Measurements from ENCODE around the gene AFAP1. TPM values are rescaled to one million over a fixed set of nuclear protein-coding genes. Genes with fewer than 3 reads are reported as not detected.

Gene AFAP1
- total RNA-seq, 4 donors from 2014 or later, result 4.4 to 16.6 (median 10.7) TPM

GRCh38 chr4:7710576-7711306 is 228.9 kb downstream of the AFAP1 start:
- 81 to 85% methylated on average over 6 of the region's 21 CpGs for WGBS, 2 donors
- DNase-seq, result no peak
- Histone ChIP-seq H3K36me3 (no peaks in the 10 kb centered on the region), H3K27me3 (no peaks in the 10 kb centered on the region), H3K27ac (no peak overlapping the region), H3K9me3 (no peaks in the 10 kb centered on the region), H3K4me3 (no peak overlapping the region), H3K4me1 (no peaks in the 10 kb centered on the region)
- intact Hi-C loops (cut with DNase I), result no loop called here
- TF ChIP-seq CTCF (IDR thresholded peaks at IDR 0.05), result no peak
- TF ChIP-seq POLR2A (IDR thresholded peaks at IDR 0.05), result no peak

GRCh38 chr4:7710126-7710525 is 229.5 kb downstream of the AFAP1 start:
- no peaks in the 10 kb centered on the region for H3K27me3 ChIP-seq
- H3K4me3 ChIP-seq, result no peak overlapping the region
- no peaks in the 10 kb centered on the region for H3K4me1 ChIP-seq
- no peaks in the 10 kb centered on the region for H3K9me3 ChIP-seq
- TF ChIP-seq CTCF (IDR thresholded peaks at IDR 0.05) (no peak), POLR2A (IDR thresholded peaks at IDR 0.05) (no peak)
- intact Hi-C loops (cut with DNase I), result no loop called here
- H3K36me3 ChIP-seq, result no peaks in the 10 kb centered on the region
- 70 to 80% methylated on average over 1 to 4 of the region's 11 CpGs for WGBS, 2 donors
- H3K27ac ChIP-seq, result no peak overlapping the region
- no peak for DNase-seq

GRCh38 chr4:7709431-7709830 is 230.2 kb downstream of the AFAP1 start:
- intact Hi-C loops (cut with DNase I), result no loop called here

GRCh38 chr4:7708981-7709380 is 230.7 kb downstream of the AFAP1 start:
- intact Hi-C loops (cut with DNase I), result no loop called here
- Histone ChIP-seq H3K4me1 (no peaks in the 10 kb centered on the region), H3K27me3 (no peaks in the 10 kb centered on the region), H3K9me3 (no peaks in the 10 kb centered on the region), H3K4me3 (no peak overlapping the region), H3K27ac (no peak overlapping the region), H3K36me3 (no peaks in the 10 kb centered on the region)
- 22 to 60% methylated on average over 1 to 3 of the region's 15 CpGs for WGBS, 2 donors
- no peak for TF ChIP-seq POLR2A (IDR thresholded peaks at IDR 0.05)
- TF ChIP-seq CTCF (IDR thresholded peaks at IDR 0.05), result no peak
- no peak for DNase-seq

More at GRCh38 chr4:7709431-7709830, 230.2 kb downstream of the AFAP1 start:
- WGBS, 2 donors, result 91 to 94% methylated on average over 4 to 6 of the region's 6 CpGs
- Histone ChIP-seq H3K27me3 (no peaks in the 10 kb centered on the region), H3K36me3 (no peaks in the 10 kb centered on the region), H3K4me1 (no peaks in the 10 kb centered on the region), H3K4me3 (no peak overlapping the region), H3K9me3 (no peaks in the 10 kb centered on the region), H3K27ac (no peak overlapping the region)
- DNase-seq, result no peak
- no peak for TF ChIP-seq POLR2A (IDR thresholded peaks at IDR 0.05)
- TF ChIP-seq CTCF (IDR thresholded peaks at IDR 0.05), result no peak

Other genes starting within 250 kb of the AFAP1 start
- 10 to 100 TPM; 13.5 to 26.7 (median 15.7) TPM for gene ABLIM2, start 219.0 kb upstream of the AFAP1 start, total RNA-seq

Measured in esophagus squamous epithelium (tissue), 5 donors.